Left ventricle myocardium superior (tissue), 1 donor: ENCODE measurements around the gene FOXP1. TPM values are rescaled to one million over a fixed set of nuclear protein-coding genes. Genes with fewer than 3 reads are reported as not detected.
A peak's percentile ranks its signal among the peaks of the same experiment; 100 is the strongest.

ENCODE experiments used
- ATAC-seq: fragments of 200-7000 bp; cut with Tn5 transposase; one replicate; pipeline ENCODE4 v1.9.1; 2020; ENCODE audit warnings: mild to moderate bottlenecking, moderate library complexity
- DNase-seq: peaks from one replicate; pipeline ENCODE4 v3.0.0-alpha.2; 2020
- intact Hi-C: fragments of 100-400 bp; cut with micrococcal nuclease; formaldehyde crosslinking; loops from one replicate; pipeline ENCODE4 v1.11.0; 2022
- total RNA-seq: library from RNA; stranded (reverse); fragmentation: NEBNext Ultra II Directional; extraction: Animal tissue kit (Norgen Biotek cat#: 25700); gene quantifications from one replicate; pipeline ENCODE4 v1.2.1, GENCODE V29; 2021
- donor health status: DM: no; HTN: yes; CAD: no; lungs with severe emphysema.

The FOXP1 gene
- total RNA-seq, 1 donor from 2014 or later: 35.2 TPM

GRCh38 chr3:71080517-71081083, 502.9 kb downstream of the FOXP1 start:
- ATAC-seq (no peak), DNase-seq (no peak)
- intact Hi-C loops: no loop called here

- no peak for ATAC-seq
- intact Hi-C loops: no loop called here
Measured at GRCh38 chr3:71078723-71079525, 504.6 kb downstream of the FOXP1 start.

GRCh38 chr3:71078199-71078598, 505.3 kb downstream of the FOXP1 start:
- ATAC-seq (no peak), DNase-seq (no peak)
- intact Hi-C loops: no loop called here

More at GRCh38 chr3:71078723-71079525, 504.6 kb downstream of the FOXP1 start:
- DNase-seq: no peak

- intact Hi-C loops: no loop called here
- DNase-seq: no peak
- no peak for ATAC-seq
Measured at GRCh38 chr3:71077070-71077469, 506.5 kb downstream of the FOXP1 start.

GRCh38 chr3:71076361-71077002, 507.0 kb downstream of the FOXP1 start:
- intact Hi-C loops: no loop called here
- DNase-seq: no peak

GRCh38 chr3:71075494-71075893, 508.0 kb downstream of the FOXP1 start:
- intact Hi-C loops: no loop called here
- no peak for ATAC-seq
- DNase-seq: no peak

More at GRCh38 chr3:71076361-71077002, 507.0 kb downstream of the FOXP1 start:
- no peak for ATAC-seq

- ATAC-seq: no peak
- intact Hi-C loops: no loop called here
- DNase-seq: no peak
Measured at GRCh38 chr3:71074423-71074822, 509.1 kb downstream of the FOXP1 start.

- intact Hi-C loops: no loop called here
- no peak for ATAC-seq
- DNase-seq: no peak
Measured at GRCh38 chr3:71072986-71073385, 510.5 kb downstream of the FOXP1 start.

- ATAC-seq (no peak), DNase-seq (no peak)
- intact Hi-C loops: no loop called here
Measured at GRCh38 chr3:71072287-71072686, 511.2 kb downstream of the FOXP1 start.

GRCh38 chr3:71070497-71071463, 512.7 kb downstream of the FOXP1 start:
- intact Hi-C loops: no loop called here
- ATAC-seq: no peak

GRCh38 chr3:71069797-71070196, 513.7 kb downstream of the FOXP1 start:
- DNase-seq (peak; percentile 68), ATAC-seq (peak; percentile 46)
- intact Hi-C loops: no loop called here

More at GRCh38 chr3:71070497-71071463, 512.7 kb downstream of the FOXP1 start:
- no peak for DNase-seq

- intact Hi-C loops: no loop called here
- DNase-seq: peak; percentile 19
- no peak for ATAC-seq
Measured at GRCh38 chr3:71067977-71068654, 515.4 kb downstream of the FOXP1 start.

GRCh38 chr3:71066849-71067261, 516.7 kb downstream of the FOXP1 start:
- intact Hi-C loops: no loop called here
- DNase-seq (peak; percentile 23), ATAC-seq (peak; percentile 15)

- DNase-seq (peak; percentile 35), ATAC-seq (no peak)
- intact Hi-C loops: no loop called here
Measured at GRCh38 chr3:71066356-71066755, 517.2 kb downstream of the FOXP1 start.

GRCh38 chr3:71065764-71066013, 517.8 kb downstream of the FOXP1 start:
- no peak for ATAC-seq
- DNase-seq: no peak
- intact Hi-C loops: no loop called here

- intact Hi-C loops: no loop called here
- DNase-seq (peak; percentile 74), ATAC-seq (peak; percentile 50)
Measured at GRCh38 chr3:71064956-71065763, 518.4 kb downstream of the FOXP1 start.

- intact Hi-C loops: no loop called here
- ATAC-seq: peak; percentile 53
- peak; percentile 39 for DNase-seq
Measured at GRCh38 chr3:71064291-71064955, 519.1 kb downstream of the FOXP1 start.
